Brain pericyte (primary cell): Measurements from ENCODE around the gene ARID5B.

ENCODE experiments used
- DNase-seq: peaks from one replicate; pipeline ENCODE4 v3.0.0-alpha.2; 2012; ENCODE audit warnings: low read depth, low spot score

ARID5B gene

DNA sequence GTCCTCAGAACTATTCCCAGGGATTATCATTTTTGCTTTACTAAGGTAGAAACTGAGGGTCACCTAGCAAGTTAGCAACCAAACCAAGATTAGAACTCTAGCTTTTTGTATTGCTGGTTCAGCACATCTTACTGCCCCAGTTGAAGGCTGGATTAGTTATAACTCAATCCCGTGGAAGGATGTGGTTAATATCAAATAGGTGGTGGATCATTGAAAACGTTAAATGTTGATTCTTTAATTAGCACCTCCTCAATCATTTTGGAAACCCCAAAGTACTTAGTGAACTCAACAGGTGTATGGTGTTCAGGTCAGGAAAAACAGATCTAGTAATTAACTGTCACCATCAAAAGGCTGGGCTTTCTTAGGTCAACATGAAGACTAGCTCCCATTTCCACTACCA is 152.4 kb downstream of the ARID5B start:
- no peak for DNase-seq

DNA sequence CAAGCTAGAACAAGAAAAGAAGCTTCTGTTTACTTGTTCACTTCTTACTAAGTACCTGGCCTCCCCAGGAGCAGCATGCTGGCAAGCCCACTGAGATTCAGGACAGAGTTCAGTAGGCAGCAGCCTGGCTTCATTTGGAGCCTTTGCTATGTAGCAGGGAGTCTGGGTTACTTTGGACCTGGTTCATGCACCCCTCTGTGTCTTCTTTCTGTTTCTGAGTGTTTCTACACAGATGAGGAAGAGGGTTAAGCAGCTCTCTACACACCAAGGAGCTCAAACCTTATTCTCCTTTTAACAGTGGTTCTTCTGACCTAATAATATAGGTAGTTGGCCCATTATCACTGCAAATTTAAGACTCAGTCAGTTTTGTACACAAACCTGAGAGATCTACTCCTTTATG is 152.9 kb downstream of the ARID5B start:
- DNase-seq = no peak

DNA sequence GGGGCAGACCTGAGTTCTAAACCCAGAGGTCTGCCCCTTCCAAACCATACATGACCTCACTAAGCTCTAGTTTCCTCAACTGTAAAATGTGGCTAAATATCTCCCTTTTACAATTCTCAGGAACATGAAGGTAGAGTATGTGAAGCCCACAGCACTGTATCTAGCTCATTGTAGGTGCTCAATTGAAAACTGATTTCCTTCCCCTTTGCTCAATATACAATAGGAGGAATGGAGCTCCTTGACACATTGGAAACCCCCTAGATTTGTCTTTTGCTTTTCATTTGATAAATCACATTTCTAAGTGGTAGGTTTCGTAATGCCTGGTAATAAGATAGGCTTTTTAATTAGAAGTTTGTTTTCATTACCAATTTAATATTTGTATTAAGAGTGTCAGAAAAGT is 153.3 kb downstream of the ARID5B start:
- DNase-seq = no peak

DNA sequence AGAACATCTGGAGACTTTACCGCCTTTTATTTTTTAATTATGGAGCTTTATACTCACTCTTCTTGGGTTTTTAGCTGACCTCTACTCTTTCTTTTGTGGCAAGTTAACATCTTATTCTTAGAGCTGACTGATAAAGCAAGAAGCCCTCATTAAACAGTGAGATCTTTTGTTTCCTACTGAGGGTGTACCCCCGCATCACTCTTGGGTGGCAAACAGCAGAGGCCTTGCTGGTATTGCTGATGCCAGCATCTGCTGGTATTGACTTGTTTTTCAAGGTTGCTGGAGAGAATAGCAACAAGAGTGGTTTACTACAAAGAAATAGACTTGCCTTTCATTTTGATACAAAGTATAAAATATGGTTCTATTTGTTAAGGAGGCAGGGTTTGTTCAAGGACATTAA is 154.7 kb downstream of the ARID5B start:
- DNase-seq = no peak

GRCh38 chr10:62056698-62057097 is 155.2 kb downstream of the ARID5B start:
- no peak for DNase-seq

DNA sequence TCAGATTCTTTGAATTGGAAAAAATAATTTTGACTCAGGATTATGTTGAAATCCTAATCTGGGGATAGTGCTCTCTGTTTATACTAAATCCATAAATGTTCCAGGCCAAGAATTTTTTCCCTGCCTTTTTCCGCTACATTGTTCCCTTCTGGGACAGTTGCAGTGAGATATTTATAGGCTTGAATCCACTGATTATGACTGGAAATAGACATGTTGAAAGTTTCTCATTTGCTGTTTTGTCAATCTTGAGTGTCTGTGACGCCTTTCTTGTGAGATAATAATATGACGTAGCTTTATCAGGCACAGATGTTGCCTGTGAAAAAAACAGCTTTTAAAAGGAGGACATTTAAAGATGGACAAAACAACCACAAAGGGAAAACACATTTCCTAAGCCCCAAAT is 155.9 kb downstream of the ARID5B start:
- DNase-seq = no peak

GRCh38 chr10:62057850-62058249 is 156.4 kb downstream of the ARID5B start:
- no peak for DNase-seq

DNA sequence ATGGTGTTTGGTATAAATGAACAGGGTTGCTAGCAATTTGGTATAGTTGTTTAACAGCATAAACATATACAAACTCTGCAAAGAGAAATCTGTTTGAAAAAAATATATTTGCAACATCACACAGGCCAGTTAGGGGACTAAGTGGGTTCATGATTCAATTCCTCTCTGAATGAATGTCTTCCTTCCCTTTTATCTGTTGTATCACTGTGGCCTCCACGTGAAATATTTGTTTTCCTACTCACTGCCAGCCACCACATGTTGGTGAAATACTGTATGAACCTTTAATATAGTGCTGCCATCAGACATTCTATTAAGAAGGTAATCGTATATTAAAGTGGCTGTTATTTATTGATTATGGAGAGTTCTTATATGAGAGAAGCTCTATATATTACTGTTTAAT is 157.0 kb downstream of the ARID5B start:
- no peak for DNase-seq

- DNase-seq = no peak
Measured at GRCh38 chr10:62058896-62059216, 157.4 kb downstream of the ARID5B start.

DNA sequence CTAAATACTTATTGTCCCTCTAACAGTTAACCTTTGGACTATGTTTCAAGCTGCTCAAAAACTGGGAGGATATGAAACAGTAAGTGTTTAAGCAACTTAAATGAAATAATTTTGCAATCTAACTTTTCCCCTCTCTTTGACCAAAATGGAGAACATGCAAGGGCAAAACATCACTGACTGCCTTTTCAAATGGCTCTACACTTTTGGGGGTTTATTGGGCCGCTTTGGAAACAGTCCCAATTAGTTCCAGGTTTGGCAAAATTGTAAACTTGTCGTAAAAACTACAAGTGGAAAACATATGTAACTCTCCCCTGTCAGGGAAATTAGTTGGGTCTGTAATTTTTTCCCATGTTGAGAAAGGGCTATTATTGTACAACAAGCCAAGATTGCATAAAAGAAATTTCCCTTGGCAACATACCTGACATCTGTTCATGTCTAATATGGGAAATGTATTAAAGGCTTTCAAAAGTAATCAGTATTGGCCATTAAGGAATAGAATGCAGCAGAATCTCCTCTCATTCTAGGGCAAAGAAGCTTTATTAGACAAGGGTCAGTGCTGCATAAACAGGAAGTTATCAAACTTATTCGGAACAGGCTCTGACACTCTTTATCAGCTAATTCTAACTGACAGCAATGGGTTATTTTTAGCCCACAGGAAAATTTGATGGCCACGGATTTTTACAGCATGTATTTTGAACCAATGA is 157.9 kb downstream of the ARID5B start:
- DNase-seq = no peak

DNA sequence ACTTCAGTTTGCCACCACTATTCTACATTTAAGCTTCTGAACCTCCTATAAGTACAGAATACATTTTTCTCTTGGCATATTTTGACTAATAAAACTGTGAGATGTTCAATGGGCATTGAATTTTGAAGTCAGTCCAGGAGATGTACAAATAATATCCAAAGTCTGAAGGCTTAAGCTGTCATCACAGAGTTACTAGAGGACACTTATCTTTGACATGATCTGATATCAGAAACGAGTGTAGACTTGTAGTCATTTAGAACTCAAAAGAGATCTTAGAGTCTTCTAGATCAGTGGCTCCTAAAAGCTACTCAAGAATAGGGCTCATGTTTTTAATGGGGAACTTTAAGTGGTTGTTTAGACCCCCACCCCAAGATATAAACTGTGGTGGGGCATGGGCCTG is 160.5 kb downstream of the ARID5B start:
- no peak for DNase-seq

- no peak for DNase-seq
Measured at GRCh38 chr10:62062752-62063512, 161.4 kb downstream of the ARID5B start.

GRCh38 chr10:62063795-62064472 is 162.4 kb downstream of the ARID5B start:
- DNase-seq = no peak

DNA sequence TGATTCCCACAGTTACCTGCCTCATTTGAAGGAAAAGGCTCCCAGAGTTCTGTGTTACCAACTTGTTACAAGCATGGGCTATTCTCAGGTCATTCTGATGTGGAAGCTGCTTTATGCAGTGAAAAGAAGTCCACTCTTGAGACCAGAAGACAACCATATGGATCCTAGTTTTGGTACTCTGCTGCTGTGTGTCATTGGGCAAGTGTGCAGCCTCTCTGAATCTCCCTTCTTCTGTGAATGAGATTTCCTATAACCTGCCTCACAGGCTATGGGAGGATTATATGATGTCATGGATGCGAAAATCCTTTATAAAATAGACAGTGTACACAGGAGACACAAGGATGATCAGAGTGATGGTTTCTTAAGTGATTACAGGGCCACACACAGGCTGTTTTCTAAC is 166.1 kb downstream of the ARID5B start:
- no peak for DNase-seq

DNA sequence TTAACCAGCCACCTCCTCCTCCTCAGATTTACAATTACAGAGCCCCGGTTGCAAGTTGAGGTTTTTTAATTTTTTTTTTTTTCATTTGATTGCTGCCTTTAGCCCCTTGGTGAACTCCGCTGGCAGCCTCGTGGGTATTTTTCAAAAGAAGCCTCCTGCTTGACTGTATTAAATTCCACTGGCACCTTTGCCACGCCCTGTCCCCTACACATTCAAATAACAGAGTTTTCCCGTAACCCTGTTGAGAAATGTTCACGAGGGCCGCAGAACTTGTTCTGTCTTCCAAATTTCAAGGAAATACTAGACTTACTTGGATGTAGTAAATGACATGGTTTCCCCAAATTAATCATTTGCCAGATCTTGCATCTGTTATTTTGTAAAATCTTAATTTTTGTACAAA is 167.0 kb downstream of the ARID5B start:
- no peak for DNase-seq

- no peak for DNase-seq
Measured at GRCh38 chr10:62069452-62070178, 168.1 kb downstream of the ARID5B start.

- no peak for DNase-seq
Measured at GRCh38 chr10:62071846-62072281, 170.4 kb downstream of the ARID5B start.

DNA sequence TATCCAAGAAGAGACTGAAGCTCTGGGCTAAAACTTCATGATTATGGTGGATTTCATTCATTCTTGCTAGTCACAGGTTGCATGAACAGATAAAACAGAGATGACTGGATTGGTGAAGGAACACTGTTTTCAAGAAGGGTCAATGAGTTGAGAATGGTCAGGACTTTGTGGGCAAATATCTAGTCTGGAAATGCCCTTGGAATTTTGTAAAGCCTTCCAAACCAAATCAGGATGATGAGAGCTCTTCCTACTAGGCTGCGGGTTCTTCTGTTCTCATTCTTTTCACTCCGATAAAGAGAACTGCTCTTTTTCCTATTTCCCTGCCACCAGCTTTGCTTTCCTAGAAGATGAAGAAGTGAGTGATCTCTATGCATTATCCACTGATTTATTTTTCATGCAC is 171.4 kb downstream of the ARID5B start:
- DNase-seq = no peak

GRCh38 chr10:62073429-62073828 is 171.9 kb downstream of the ARID5B start:
- DNase-seq = no peak

DNA sequence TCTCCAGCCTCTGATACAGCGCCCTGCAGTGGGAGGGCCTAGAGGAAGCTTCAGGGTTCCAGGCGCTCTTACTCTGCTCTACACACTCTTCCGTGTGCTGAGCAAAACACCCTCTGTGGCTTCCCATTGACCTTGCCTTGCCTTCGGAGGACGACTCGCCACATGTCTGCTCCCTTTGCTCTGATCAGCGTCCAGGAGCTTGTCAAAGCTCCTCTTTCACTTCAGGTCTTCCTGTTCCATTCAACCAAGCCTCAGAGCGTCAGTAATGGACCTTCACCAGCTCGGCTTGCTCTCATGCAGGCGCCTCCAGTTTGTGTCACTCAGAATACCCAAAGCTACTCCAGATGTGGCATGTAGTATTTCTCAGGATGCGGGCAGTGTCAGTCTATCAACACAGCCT is 173.9 kb downstream of the ARID5B start:
- DNase-seq = no peak

DNA sequence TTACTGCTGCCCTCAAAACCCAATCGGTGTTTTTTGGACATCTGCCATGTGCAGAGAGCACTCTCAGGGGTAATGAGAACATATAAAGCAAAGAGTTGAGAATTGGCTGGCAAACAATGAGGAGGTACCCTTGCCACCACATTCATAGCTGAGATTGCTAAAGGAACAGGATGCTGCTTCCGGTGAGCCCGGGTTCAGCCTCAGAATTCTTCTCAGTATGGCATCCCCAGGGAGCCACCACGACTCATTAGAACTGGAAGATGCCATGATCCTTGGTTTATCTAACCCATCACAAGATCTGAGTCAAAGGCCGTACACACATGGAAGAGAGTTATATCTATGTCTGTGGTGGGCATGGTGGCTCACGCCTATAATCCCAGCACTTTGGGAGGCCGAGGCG is 174.4 kb downstream of the ARID5B start:
- DNase-seq = no peak

DNA sequence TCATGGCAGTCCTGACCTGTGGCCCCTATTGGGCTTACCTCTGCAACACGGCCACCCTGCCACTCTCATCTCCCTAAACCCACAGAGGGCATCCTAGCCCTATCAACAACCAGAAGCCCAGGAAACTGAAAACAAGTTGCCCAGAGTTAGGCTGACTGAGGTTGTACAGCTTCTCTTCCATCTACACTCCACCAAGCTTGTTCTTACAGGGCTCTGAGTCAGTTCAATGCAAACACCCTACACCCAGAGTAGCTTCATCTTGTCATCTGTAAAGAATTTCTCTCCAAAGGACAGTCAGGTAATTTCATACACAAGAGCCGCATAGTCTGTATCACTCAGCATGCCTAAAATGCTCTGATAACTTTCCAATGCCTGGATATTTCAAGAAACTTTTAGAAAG is 175.4 kb downstream of the ARID5B start:
- DNase-seq = no peak
